Subcutaneous adipose tissue (tissue), 4 donors: ENCODE measurements around the gene CYTL1. TPM values are rescaled to one million over a fixed set of nuclear protein-coding genes. Genes with fewer than 3 reads are reported as not detected.

Experiments used
- total RNA-seq, 4 donors: library from RNA; depleted of rRNA; stranded (reverse); fragments of >200 nt; gene quantifications; one replicate each; pipeline ENCODE4 v1.1.0, GENCODE V29; 2016
- TF ChIP-seq, protein P1 (sequence below): fragments of 450-650 bp; IDR thresholded peaks from one replicate; pipeline ENCODE4 v1.5.1; 2016; ENCODE audit warnings: low read depth, mild to moderate bottlenecking, control low read depth, antibody characterized with exemption, moderate library complexity

CYTL1 gene
- total RNA-seq, 4 donors from 2014 or later = 0.98 to 2.4 (median 1.2) TPM; not detected in 1

DNA sequence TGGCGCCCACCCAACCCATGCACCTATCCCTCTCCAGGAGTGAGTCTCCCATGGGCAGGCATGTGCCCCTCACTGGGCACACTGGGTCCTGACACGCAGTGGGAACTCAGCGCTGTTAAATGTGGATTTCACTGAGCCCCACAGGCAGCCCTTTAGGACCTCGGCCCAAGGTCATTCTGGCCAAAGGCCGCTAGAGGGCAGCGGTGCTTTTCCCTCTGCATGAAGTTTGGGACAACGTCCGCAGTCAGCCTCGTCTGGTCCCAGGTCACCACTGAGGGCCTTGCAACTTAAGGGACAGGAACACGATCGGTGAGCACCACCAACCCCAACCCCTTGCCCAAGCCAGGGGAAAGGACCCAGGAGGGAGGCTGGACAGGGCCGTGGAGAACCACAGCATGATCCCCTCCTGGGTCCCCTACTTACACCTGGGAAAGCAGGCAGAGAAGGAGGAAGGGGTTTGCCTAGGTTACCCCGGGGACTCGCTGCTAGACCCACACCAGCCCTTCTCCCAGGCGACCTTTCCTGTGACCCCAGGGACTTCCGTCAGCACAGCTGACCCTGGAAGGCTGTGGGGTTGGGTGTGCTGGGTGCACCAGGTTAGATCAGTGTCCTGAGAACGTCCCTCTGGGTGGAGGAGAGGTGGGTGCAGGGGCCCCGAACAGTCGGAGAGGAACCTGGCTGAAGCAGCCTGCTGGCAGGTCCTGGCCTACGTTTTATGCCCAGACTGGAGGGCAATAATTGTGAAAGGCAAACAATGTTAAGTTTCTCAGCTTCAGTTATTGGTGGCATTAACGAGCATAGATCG lies 24.0 kb downstream of the CYTL1 start:
- TF ChIP-seq, protein P1, sequence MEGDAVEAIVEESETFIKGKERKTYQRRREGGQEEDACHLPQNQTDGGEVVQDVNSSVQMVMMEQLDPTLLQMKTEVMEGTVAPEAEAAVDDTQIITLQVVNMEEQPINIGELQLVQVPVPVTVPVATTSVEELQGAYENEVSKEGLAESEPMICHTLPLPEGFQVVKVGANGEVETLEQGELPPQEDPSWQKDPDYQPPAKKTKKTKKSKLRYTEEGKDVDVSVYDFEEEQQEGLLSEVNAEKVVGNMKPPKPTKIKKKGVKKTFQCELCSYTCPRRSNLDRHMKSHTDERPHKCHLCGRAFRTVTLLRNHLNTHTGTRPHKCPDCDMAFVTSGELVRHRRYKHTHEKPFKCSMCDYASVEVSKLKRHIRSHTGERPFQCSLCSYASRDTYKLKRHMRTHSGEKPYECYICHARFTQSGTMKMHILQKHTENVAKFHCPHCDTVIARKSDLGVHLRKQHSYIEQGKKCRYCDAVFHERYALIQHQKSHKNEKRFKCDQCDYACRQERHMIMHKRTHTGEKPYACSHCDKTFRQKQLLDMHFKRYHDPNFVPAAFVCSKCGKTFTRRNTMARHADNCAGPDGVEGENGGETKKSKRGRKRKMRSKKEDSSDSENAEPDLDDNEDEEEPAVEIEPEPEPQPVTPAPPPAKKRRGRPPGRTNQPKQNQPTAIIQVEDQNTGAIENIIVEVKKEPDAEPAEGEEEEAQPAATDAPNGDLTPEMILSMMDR = no peak

DNA sequence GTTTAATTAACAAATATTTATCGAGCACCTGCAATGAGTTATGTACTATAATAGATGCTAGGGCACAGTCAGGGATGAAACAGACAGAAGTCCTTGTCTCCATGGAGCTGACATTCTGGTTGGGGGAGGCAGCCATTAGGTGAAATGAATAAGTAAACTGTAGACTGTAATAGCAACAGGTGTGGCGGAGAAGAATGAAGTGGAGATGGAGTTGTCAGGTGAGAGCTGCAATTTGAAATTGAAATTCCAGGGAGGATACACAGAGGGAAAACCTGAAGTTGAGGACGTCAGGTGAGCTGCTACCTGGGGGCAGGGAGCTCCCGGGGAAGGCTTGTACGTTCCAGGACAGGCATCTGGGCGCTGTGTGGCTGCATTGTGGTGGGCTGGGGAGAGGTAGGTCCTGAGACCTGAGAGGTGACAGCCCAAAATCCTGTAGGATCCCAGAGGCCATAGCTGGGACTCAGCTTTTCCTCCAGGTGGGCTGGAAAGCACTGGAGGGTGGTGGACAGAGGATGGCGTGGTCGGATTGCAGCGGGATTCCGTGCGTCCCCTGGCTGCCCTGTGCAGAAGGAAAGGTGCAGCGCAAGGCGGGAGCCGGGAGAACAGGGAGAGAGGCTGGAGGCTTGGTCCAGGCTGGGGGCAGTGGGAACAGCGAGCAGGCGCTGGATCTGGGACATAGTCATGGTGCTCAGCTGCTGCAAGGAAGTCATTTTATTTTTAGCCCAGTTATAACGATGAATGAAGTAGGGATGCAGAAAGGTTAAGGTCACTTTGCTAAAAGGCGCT lies 24.8 kb downstream of the CYTL1 start:
- TF ChIP-seq, protein P1 = no peak

DNA sequence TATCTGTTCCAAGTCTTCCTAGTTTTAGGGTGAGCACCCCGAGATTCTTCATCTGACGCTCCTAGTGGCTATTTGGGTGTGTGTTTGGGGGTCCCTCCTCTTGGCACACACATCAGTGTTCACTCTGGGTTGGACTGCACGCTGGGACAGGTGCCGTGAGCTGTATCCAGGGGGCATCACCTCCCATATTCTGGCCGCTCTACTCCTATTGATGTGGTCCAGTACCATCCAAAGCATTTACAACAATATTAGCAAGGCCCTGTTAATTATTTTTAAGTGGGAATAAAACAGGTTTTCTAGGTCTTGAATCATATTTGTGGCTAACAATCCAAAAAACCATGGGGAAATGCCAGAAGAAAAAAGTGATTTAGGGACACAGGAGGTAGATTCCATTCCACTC lies 26.4 kb downstream of the CYTL1 start:
- TF ChIP-seq, protein P1 = no peak

DNA sequence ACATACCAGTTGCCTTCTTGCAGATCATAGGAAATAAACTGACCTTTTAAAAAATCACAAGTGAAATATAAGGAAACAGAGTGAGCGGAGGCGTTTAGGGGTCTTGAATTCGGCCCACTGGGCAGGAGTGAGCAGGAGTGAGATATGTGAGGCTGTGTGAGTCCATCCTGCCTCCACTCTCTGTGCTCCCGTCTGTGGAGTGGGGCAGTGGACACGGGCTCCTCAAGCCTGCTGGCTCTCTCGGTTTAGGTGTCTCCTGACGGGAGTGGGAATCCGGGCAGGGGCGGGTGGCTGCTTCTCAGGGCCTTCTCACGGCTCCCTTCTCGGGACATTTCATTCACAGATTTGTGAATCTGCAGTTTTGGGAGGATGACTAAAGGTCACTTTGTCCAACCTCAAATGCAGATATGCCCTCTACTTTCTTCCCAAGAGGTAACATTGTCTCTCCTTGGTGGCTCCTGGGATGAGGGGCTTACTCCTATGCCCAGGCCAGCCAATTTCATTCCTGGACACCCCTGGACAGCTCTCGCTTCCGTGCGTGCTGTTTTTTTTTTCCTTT lies 27.6 kb downstream of the CYTL1 start:
- TF ChIP-seq, protein P1 = no peak

DNA sequence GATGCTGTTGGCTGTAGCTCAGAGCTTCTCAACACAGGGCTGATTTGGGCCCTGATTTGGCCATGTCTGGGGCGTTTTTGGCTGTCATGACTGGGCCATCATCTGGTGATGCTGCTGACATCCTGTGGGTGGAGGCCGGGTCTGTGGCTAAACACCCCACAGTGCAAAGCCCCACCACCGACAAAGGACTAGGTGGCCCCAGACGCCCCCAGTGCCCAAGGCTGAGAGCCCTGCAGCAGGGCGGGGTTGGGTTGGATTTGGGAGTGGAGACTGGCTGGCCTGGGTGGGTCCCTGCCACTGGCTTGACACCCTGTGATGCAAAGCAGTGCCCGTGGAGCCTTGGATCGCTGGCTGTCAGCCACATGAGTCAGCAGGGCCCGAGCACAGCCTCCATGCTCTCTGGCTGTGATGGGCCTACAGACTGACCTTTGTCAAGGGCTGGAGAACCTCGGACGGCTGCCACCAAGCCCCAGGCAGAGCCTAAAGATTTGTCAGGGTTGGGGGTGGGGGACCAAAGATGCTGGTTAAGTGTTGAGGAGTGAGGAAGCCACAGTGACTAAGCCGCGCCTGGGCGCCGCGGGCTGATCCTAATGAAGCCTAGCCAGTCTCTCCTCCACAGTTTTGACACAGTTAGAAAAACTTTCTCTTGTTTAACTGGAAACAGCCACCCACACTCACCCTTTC lies 28.3 kb downstream of the CYTL1 start:
- TF ChIP-seq, protein P1 = no peak

DNA sequence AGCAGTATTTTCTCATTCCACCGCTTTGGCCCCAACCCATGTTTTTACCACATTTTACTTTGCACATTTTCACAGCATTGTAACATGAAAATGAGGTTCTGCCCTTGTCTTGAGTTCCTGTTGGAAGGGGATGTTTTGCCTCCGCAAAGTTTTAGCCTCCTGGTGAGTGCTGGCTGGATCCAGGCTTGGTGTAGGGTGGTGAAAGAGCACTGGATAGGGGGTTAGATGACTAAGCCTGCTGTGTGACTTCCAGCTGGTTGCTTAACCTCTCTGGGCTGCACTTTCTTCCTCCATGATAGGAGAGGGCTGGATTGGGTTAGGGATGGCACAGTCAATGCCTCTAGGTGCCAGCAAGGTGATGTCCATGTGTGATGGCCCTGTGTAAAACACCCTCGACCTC lies 28.9 kb downstream of the CYTL1 start:
- TF ChIP-seq, protein P1 = no peak
